Panc1 (cell line): Measurements from ENCODE around the gene PIWIL4. TPM values are rescaled to one million over a fixed set of nuclear protein-coding genes. Genes with fewer than 3 reads are reported as not detected.

Source experiments
- ATAC-seq: fragments of 200-7000 bp; cut with Tn5 transposase; 2 replicates; pipeline ENCODE4 v1.9.1; 2020; ENCODE audit warnings: mild to moderate bottlenecking, moderate library complexity
- BruUV-seq: library from RNA; stranded (reverse); fragments of 400-500 nt; replicated peaks from 2 replicates; lab custom pipeline; 2021; lab: Mats Ljungman, UMichigan
- CTCF ChIA-PET: fragments of 300-600 bp; sonication (Branson Sonifier 250); formaldehyde crosslinking; loops from one replicate; lab custom pipeline; 2022; ENCODE audit warnings: antibody characterized with exemption; lab: Charles Lee
- POLR2A ChIA-PET: fragments of 300-600 bp; sonication (Branson Sonifier 250); formaldehyde crosslinking; loops from one replicate; lab custom pipeline; 2022; ENCODE audit warnings: antibody characterized with exemption; lab: Charles Lee
- DNase-seq: peaks from one replicate; pipeline ENCODE4 v3.0.0-alpha.2; 2010; ENCODE audit warnings: low read depth, low spot score
- H3K27ac ChIP-seq: 2 replicates; pipeline ENCODE4 v1.5.1; 2011; ENCODE audit warnings: mild to moderate bottlenecking, low read length, inconsistent platforms
- H3K27me3 ChIP-seq: fragments of 200-500 bp; sonication (Bioruptor generic); 2 replicates; pipeline ENCODE4 v1.6.0; 2014; ENCODE audit warnings: low read length, inconsistent platforms; ENCODE audit not compliant: control insufficient read depth, insufficient read depth
- H3K36me3 ChIP-seq: fragments of 200-500 bp; sonication (Bioruptor generic); 2 replicates; pipeline ENCODE4 v1.5.1; 2014; ENCODE audit warnings: inconsistent platforms, mild to moderate bottlenecking, low read length, moderate library complexity; ENCODE audit not compliant: control insufficient read depth, insufficient read depth
- H3K4me1 ChIP-seq: 2 replicates; pipeline ENCODE4 v1.5.1; 2011; ENCODE audit warnings: inconsistent platforms, mild to moderate bottlenecking, low read length, moderate library complexity; ENCODE audit not compliant: control insufficient read depth, insufficient read depth
- H3K4me3 ChIP-seq, 2 experiments: 2 replicates each; pipeline ENCODE4 v1.5.1; 2011 to 2012; ENCODE audit warnings: low read depth in 2 of 2, low read length in 2 of 2, mild to moderate bottlenecking in 2 of 2, inconsistent platforms in 1 of 2, moderate library complexity in 1 of 2
- H3K9me3 ChIP-seq: fragments of 200-500 bp; sonication (Bioruptor generic); 2 replicates; pipeline ENCODE4 v1.5.1; 2014; ENCODE audit warnings: low read depth, mild to moderate bottlenecking, inconsistent platforms, low read length, moderate library complexity; ENCODE audit not compliant: control insufficient read depth, insufficient read depth
- POLR2AphosphoS5 ChIP-seq: IDR thresholded peaks from 2 replicates; pipeline ENCODE4 v1.6.1; 2012; ENCODE audit warnings: mild to moderate bottlenecking, low read depth, low read length, moderate library complexity
- SIN3A ChIP-seq: IDR thresholded peaks from 2 replicates; pipeline ENCODE4 v1.6.1; 2012; ENCODE audit warnings: low read depth, mild to moderate bottlenecking, low read length, moderate library complexity, borderline replicate concordance; ENCODE audit not compliant: insufficient read depth
- TCF7L2 ChIP-seq: IDR thresholded peaks from 2 replicates; pipeline ENCODE4 v1.6.1; 2011; ENCODE audit warnings: mild to moderate bottlenecking, low read depth, low read length, inconsistent platforms
- in situ Hi-C: cut with HindIII; loops from 2 replicates; pipeline ENCODE4 v1.10.0; 2016; ENCODE audit warnings: low sequenced_read_pairs, low pct_unique_long_range_greater_than_20kb
- intact Hi-C: fragments of 100-400 bp; cut with micrococcal nuclease; formaldehyde crosslinking; loops from one replicate; pipeline ENCODE4 v1.10.0; 2022; ENCODE audit not compliant: unreplicated experiment
- total RNA-seq: library from RNA; stranded (reverse); gene quantifications from one replicate; pipeline ENCODE4 v1.2.1, GENCODE V29; 2021; ENCODE audit not compliant: unreplicated experiment
- TF ChIP-seq, protein P1 (sequence below), 2 experiments: IDR thresholded peaks; 2 replicates each; pipeline ENCODE4 v1.6.1; 2011 to 2012; ENCODE audit warnings: low read depth in 2 of 2, control low read depth in 1 of 2, low read length in 1 of 2, mild to moderate bottlenecking in 1 of 2, moderate library complexity in 1 of 2; ENCODE audit not compliant: insufficient read depth in 1 of 2
- TF ChIP-seq, protein P2 (sequence below): fragments of 450-650 bp; IDR thresholded peaks from 2 replicates; pipeline ENCODE4 v1.5.1; 2017; ENCODE audit warnings: mild to moderate bottlenecking

PIWIL4 gene
- total RNA-seq, 1 experiment from 2014 or later: 2.1 TPM

DNA sequence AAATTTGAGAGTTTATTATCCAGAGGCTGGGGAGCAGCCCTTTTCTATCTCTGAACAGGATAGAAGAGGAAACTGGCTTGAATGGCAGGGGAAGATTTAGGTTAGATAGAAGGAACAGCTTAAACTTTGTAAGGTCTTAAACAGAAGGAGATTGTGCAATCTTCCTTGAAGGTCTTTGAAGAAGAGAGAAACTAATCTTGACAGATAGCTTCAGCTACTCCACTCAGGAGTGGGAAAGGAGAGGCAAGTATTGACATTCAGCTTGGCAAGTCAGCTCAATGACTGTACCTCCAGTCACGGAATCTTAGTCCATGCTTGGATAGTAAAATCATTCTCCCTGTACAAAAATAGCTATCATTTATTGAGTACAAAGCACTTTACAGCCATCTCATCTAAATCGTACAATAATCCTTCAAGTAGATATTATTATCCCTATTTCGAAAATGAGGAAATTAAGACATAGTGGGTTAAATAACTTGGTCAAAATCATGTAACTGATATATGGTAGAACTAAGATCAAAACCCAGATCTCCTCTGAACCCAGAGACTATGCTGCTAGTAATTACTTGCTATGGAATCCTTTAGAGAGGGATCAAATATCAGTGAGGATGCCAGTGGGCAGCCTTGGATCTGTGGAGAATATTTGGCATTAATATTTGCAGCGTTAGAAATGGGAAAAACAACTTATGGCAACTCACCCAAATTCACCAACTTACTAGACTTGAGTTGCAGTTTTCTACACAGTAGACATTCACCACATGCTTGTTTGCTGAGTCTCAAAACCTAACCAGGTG is 40.3 kb upstream of the PIWIL4 start:
- no peak overlapping the region for H3K4me3 ChIP-seq
- no TSS peak for BruUV-seq
- H3K9me3 ChIP-seq: no peaks in the 10 kb centered on the region
- intact Hi-C loops (no loop called here), in situ Hi-C loops (no loop called here)
- peaks cover 5% of the 10 kb centered on the region; the same call in 1 of the 2 replicates for H3K27me3 ChIP-seq
- POLR2A ChIA-PET: no interaction called here
- no peak for DNase-seq
- ATAC-seq: no peak
- H3K36me3 ChIP-seq: no peaks in the 10 kb centered on the region
- no peak overlapping the region for H3K27ac ChIP-seq
- CTCF ChIA-PET: no interaction called here
- H3K4me1 ChIP-seq: no peaks in the 10 kb centered on the region
- TF ChIP-seq, protein P1, sequence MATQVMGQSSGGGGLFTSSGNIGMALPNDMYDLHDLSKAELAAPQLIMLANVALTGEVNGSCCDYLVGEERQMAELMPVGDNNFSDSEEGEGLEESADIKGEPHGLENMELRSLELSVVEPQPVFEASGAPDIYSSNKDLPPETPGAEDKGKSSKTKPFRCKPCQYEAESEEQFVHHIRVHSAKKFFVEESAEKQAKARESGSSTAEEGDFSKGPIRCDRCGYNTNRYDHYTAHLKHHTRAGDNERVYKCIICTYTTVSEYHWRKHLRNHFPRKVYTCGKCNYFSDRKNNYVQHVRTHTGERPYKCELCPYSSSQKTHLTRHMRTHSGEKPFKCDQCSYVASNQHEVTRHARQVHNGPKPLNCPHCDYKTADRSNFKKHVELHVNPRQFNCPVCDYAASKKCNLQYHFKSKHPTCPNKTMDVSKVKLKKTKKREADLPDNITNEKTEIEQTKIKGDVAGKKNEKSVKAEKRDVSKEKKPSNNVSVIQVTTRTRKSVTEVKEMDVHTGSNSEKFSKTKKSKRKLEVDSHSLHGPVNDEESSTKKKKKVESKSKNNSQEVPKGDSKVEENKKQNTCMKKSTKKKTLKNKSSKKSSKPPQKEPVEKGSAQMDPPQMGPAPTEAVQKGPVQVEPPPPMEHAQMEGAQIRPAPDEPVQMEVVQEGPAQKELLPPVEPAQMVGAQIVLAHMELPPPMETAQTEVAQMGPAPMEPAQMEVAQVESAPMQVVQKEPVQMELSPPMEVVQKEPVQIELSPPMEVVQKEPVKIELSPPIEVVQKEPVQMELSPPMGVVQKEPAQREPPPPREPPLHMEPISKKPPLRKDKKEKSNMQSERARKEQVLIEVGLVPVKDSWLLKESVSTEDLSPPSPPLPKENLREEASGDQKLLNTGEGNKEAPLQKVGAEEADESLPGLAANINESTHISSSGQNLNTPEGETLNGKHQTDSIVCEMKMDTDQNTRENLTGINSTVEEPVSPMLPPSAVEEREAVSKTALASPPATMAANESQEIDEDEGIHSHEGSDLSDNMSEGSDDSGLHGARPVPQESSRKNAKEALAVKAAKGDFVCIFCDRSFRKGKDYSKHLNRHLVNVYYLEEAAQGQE (IDR thresholded peaks at IDR 0.05; ENCODE audit: insufficient read depth in 1 of 2, low read depth in 2 of 2, low read length in 1 of 2): no peak
- no peak for TF ChIP-seq SIN3A
- no peak for TF ChIP-seq TCF7L2
- no peak for TF ChIP-seq POLR2AphosphoS5
- TF ChIP-seq, protein P2, sequence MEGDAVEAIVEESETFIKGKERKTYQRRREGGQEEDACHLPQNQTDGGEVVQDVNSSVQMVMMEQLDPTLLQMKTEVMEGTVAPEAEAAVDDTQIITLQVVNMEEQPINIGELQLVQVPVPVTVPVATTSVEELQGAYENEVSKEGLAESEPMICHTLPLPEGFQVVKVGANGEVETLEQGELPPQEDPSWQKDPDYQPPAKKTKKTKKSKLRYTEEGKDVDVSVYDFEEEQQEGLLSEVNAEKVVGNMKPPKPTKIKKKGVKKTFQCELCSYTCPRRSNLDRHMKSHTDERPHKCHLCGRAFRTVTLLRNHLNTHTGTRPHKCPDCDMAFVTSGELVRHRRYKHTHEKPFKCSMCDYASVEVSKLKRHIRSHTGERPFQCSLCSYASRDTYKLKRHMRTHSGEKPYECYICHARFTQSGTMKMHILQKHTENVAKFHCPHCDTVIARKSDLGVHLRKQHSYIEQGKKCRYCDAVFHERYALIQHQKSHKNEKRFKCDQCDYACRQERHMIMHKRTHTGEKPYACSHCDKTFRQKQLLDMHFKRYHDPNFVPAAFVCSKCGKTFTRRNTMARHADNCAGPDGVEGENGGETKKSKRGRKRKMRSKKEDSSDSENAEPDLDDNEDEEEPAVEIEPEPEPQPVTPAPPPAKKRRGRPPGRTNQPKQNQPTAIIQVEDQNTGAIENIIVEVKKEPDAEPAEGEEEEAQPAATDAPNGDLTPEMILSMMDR: no peak

DNA sequence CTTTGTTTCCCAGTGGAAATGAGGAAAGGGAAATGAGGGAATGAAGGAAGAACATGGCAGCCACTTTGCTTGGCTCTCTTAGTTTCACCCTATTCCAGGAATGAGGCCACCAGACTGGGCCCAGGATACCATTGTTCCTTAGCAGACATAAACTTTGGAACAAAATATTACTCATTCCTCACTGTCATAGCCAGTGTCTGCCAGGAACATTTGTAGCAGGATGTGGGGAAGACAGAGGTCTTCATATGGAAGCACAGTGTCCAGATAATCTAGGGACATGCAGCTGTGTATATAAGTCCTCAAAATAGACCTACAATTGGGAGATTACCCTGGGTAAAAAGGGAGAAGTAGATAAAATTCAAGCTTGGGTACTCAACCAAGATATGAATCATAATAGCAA is 38.6 kb upstream of the PIWIL4 start:
- ChIA-PET POLR2A (no interaction called here), CTCF (no interaction called here)
- DNase-seq (no peak), ATAC-seq (no peak)
- BruUV-seq: no TSS peak
- intact Hi-C loops: no loop called here
- peaks cover 5% of the 10 kb centered on the region; the same call in 1 of the 2 replicates for H3K27me3 ChIP-seq
- no peaks in the 10 kb centered on the region for H3K36me3 ChIP-seq
- no peaks in the 10 kb centered on the region for H3K9me3 ChIP-seq
- H3K4me1 ChIP-seq: no peaks in the 10 kb centered on the region
- no peak overlapping the region for H3K27ac ChIP-seq
- in situ Hi-C loops: no loop called here
- H3K4me3 ChIP-seq: no peak overlapping the region
- TF ChIP-seq, protein P1 (IDR thresholded peaks at IDR 0.05; ENCODE audit: insufficient read depth in 1 of 2, low read depth in 2 of 2, low read length in 1 of 2): no peak
- TF ChIP-seq POLR2AphosphoS5 (no peak), SIN3A (no peak), TCF7L2 (no peak)
- TF ChIP-seq, protein P2: no peak
